Suprapubic skin (tissue), 4 donors: Measurements from ENCODE around the gene SH3GLB2. TPM values are rescaled to one million over a fixed set of nuclear protein-coding genes. Genes with fewer than 3 reads are reported as not detected.
"Not testable (repeated sequence)": the region's sequence is repeated elsewhere in the genome, so short reads cannot be mapped to it uniquely, and the experiment has no call there.

Experiments
- DNase-seq, 2 donors: peaks; one replicate each; pipeline ENCODE4 v3.0.0-alpha.2; 2019; ENCODE audit warnings: low spot score in 2 of 2
- H3K27ac ChIP-seq: fragments of 200-600 bp; sonication (generic); one replicate; pipeline ENCODE4 v1.5.1; 2019
- H3K27me3 ChIP-seq: fragments of 200-600 bp; sonication (generic); one replicate; pipeline ENCODE4 v1.5.1; 2019
- H3K36me3 ChIP-seq: fragments of 200-600 bp; sonication (generic); one replicate; pipeline ENCODE4 v1.5.1; 2019
- H3K4me1 ChIP-seq: fragments of 200-600 bp; sonication (generic); one replicate; pipeline ENCODE4 v1.5.1; 2019
- H3K4me3 ChIP-seq: fragments of 200-600 bp; sonication (generic); one replicate; pipeline ENCODE4 v1.5.1; 2019; ENCODE audit warnings: mild to moderate bottlenecking
- H3K9me3 ChIP-seq: fragments of 200-600 bp; sonication (generic); one replicate; pipeline ENCODE4 v1.5.1; 2019
- CTCF ChIP-seq, 2 donors: fragments of 200-600 bp in 1 of 2; fragments of 450-650 bp in 1 of 2; sonication (generic) in 1 of 2; IDR thresholded peaks; one replicate each; pipeline ENCODE4 v1.5.1; 2016 to 2019; ENCODE audit warnings: antibody characterized with exemption in 2 of 2, mild to moderate bottlenecking in 1 of 2, moderate library complexity in 1 of 2
- EP300 ChIP-seq: sonication (generic); formaldehyde crosslinking; IDR thresholded peaks from one replicate; pipeline ENCODE4 v1.6.1; 2017; ENCODE audit warnings: antibody characterized with exemption
- POLR2A ChIP-seq, 2 donors: fragments of 450-650 bp; IDR thresholded peaks; one replicate each; pipeline ENCODE4 v1.6.1; 2017; ENCODE audit warnings: antibody characterized with exemption in 2 of 2, mild to moderate bottlenecking in 2 of 2, moderate library complexity in 2 of 2
- POLR2AphosphoS5 ChIP-seq, 3 donors: sonication (generic); formaldehyde crosslinking; IDR thresholded peaks; one replicate each; pipeline ENCODE4 v1.6.1; 2017; ENCODE audit warnings: antibody characterized with exemption in 3 of 3
- WGBS: methylation state at CpG from one replicate; pipeline ENCODE4 v1.1.5; 2018; 5-methylcytosine and 5-hydroxymethylcytosine counted together
- total RNA-seq, 4 donors: library from RNA; depleted of rRNA; stranded (reverse); fragments of >200 nt; gene quantifications; one replicate each; pipeline ENCODE4 v1.1.0, GENCODE V29; 2016

SH3GLB2 gene
- total RNA-seq, 4 donors from 2014 or later, result 193 to 331 (median 258) TPM

- Histone ChIP-seq H3K27ac (no peak overlapping the region), H3K27me3 (no peaks in the 10 kb centered on the region), H3K4me1 (peaks cover 21% of the 10 kb centered on the region), H3K36me3 (peaks cover 96% of the 10 kb centered on the region), H3K9me3 (no peaks in the 10 kb centered on the region), H3K4me3 (no peak overlapping the region)
- DNase-seq, result no peak
- WGBS, result 69% methylated on average over 13 of the region's 18 CpGs
- TF ChIP-seq POLR2A (IDR thresholded peaks at IDR 0.05), result no peak
- TF ChIP-seq POLR2AphosphoS5 (IDR thresholded peaks at IDR 0.05), result no peak
- no peak for TF ChIP-seq EP300
- TF ChIP-seq CTCF (IDR thresholded peaks at IDR 0.05), result no peak
These were observed 20.2 kb downstream of the SH3GLB2 start for GRCh38 chr9:129007766-129008468.

GRCh38 chr9:129007035-129007765 lies 20.9 kb downstream of the SH3GLB2 start:
- no peak for DNase-seq
- WGBS, result 78% methylated on average over 14 of the region's 14 CpGs
- no peak overlapping the region for H3K27ac ChIP-seq
- no peak overlapping the region for H3K4me3 ChIP-seq
- peaks cover 96% of the 10 kb centered on the region for H3K36me3 ChIP-seq
- no peaks in the 10 kb centered on the region for H3K27me3 ChIP-seq
- no peaks in the 10 kb centered on the region for H3K9me3 ChIP-seq
- TF ChIP-seq POLR2A (IDR thresholded peaks at IDR 0.05) (no peak), EP300 (no peak), POLR2AphosphoS5 (IDR thresholded peaks at IDR 0.05) (no peak), CTCF (IDR thresholded peaks at IDR 0.05) (no peak)
- peaks cover 21% of the 10 kb centered on the region for H3K4me1 ChIP-seq

- H3K36me3 ChIP-seq, result peaks cover 96% of the 10 kb centered on the region
- no peak overlapping the region for H3K27ac ChIP-seq
- WGBS, result 32% methylated on average over 13 of the region's 21 CpGs
These were observed 21.6 kb downstream of the SH3GLB2 start for GRCh38 chr9:129006328-129007034.

GRCh38 chr9:129005336-129005997 lies 22.7 kb downstream of the SH3GLB2 start:
- H3K4me3 ChIP-seq, result no peak overlapping the region
- H3K27me3 ChIP-seq, result no peaks in the 10 kb centered on the region
- TF ChIP-seq POLR2AphosphoS5 (IDR thresholded peaks at IDR 0.05), result no peak
- TF ChIP-seq POLR2A (IDR thresholded peaks at IDR 0.05), result no peak
- TF ChIP-seq CTCF (IDR thresholded peaks at IDR 0.05), result no peak
- TF ChIP-seq EP300, result no peak
- no peak for DNase-seq
- WGBS, result 81% methylated on average over 10 of the region's 10 CpGs
- H3K27ac ChIP-seq, result no peak overlapping the region
- H3K4me1 ChIP-seq, result peaks cover 21% of the 10 kb centered on the region
- H3K36me3 ChIP-seq, result peaks cover 96% of the 10 kb centered on the region
- H3K9me3 ChIP-seq, result no peaks in the 10 kb centered on the region

More at GRCh38 chr9:129006328-129007034, 21.6 kb downstream of the SH3GLB2 start:
- no peak for DNase-seq
- no peak for TF ChIP-seq POLR2AphosphoS5 (IDR thresholded peaks at IDR 0.05)
- no peak for TF ChIP-seq POLR2A (IDR thresholded peaks at IDR 0.05)
- TF ChIP-seq CTCF (IDR thresholded peaks at IDR 0.05), result peak; percentile 62 to 79
- TF ChIP-seq EP300, result no peak
- no peaks in the 10 kb centered on the region for H3K9me3 ChIP-seq
- peaks cover 21% of the 10 kb centered on the region for H3K4me1 ChIP-seq
- no peaks in the 10 kb centered on the region for H3K27me3 ChIP-seq
- no peak overlapping the region for H3K4me3 ChIP-seq

GRCh38 chr9:129004173-129004572 lies 24.0 kb downstream of the SH3GLB2 start:
- Histone ChIP-seq H3K36me3 (peaks cover 96% of the 10 kb centered on the region), H3K4me1 (peaks cover 21% of the 10 kb centered on the region)
- not testable (repeated sequence) for H3K27ac ChIP-seq, H3K27me3 ChIP-seq, H3K9me3 ChIP-seq, H3K4me3 ChIP-seq
- peak in 1 of 2 donors; percentile 25 for DNase-seq
- WGBS, result 92% methylated on average over 6 of the region's 6 CpGs
